Pancreas (tissue), 10 donors: ENCODE data around the gene RNF220. TPM values are rescaled to one million over a fixed set of nuclear protein-coding genes. Genes with fewer than 3 reads are reported as not detected.
"Not testable (repeated sequence)": the region's sequence is repeated elsewhere in the genome, so short reads cannot be mapped to it uniquely, and the experiment has no call there.

ENCODE experiments used
- ATAC-seq, 4 donors: fragments of 200-7000 bp; cut with Tn5 transposase; one replicate each; pipeline versions ENCODE4 v1.8.0 to v1.9.1; 2020; ENCODE audit warnings: mild to moderate bottlenecking in 4 of 4, moderate library complexity in 4 of 4
- DNase-seq, 6 donors: peaks; one replicate each; pipeline ENCODE4 v3.0.0-alpha.2; 2020
- FAIRE-seq: peaks from 2 replicates; lab custom pipeline; 2012; peaks lifted over from hg19 to GRCh38; lab: Jason Lieb, UNC
- H3K27ac ChIP-seq, 4 donors: fragments of 200-600 bp; sonication (generic); 1 replicate in 3 of 4; 2 replicates in 1 of 4; pipeline versions ENCODE4 v1.5.0 to v1.8.0; 2020
- H3K27me3 ChIP-seq, 4 donors: fragments of 200-600 bp; one replicate each; pipeline ENCODE4 v1.8.0; 2021
- H3K36me3 ChIP-seq, 3 donors: fragments of 200-600 bp; sonication (generic) in 1 of 3; one replicate each; pipeline versions ENCODE4 v1.5.0 to v1.8.0; 2020 to 2021
- H3K4me1 ChIP-seq, 3 donors: fragments of 200-600 bp; one replicate each; pipeline ENCODE4 v1.8.0; 2021
- H3K4me3 ChIP-seq, 4 donors: fragments of 200-600 bp; sonication (generic) in 2 of 4; one replicate each; pipeline versions ENCODE4 v1.5.0 to v1.8.0; 2020 to 2021
- H3K9me3 ChIP-seq, 4 donors: fragments of 200-600 bp; one replicate each; pipeline ENCODE4 v1.8.0; 2021
- WGBS, 2 donors: extraction: QIAGEN DNeasy Blood & Tissue Kit; methylation state at CpG; one replicate each; pipeline ENCODE4 v1.1.7; 2013; 5-methylcytosine and 5-hydroxymethylcytosine counted together
- intact Hi-C, 3 donors: fragments of 100-400 bp; cut with DNase I; formaldehyde crosslinking; loops; one replicate each; pipeline versions ENCODE4 v1.11.1 to v1.14.2; 2022
- polyA plus RNA-seq, 2 donors: library from polyadenylated mRNA; stranded (reverse); fragments of 200-250 nt; gene quantifications; one replicate each; pipeline ENCODE4 v1.2.3, GENCODE V29; 2013
- total RNA-seq, 6 donors: library from RNA; stranded (reverse); fragmentation: NEBNext Ultra II Directional in 4 of 6; extraction: Animal tissue kit (Norgen Biotek cat#: 25700) in 4 of 6; gene quantifications; one replicate each; pipeline versions ENCODE4 v1.2.1 to v1.2.4, GENCODE V29; 2021 to 2023
- TF ChIP-seq, protein P1 (sequence below), 4 donors: fragments of 200-600 bp; sonication (generic) in 3 of 4; IDR thresholded peaks; one replicate each; pipeline versions ENCODE4 v1.5.0 to v1.8.0; 2021; ENCODE audit warnings: antibody characterized with exemption in 4 of 4
- donor health status: healthy with polysubstance abuse.
- donor health status: DM: no; HTN: no; CAD: no; lungs with moderate emphysema.
- donor health status: DM: no; HTN: no; CAD: no.
- donor health status: control.
- donor health status: control.
- donor health status: Bipolar disorder and iron deficiency.
- donor health status: DM: yes; HTN: yes; CAD: no.
- donor health status: DM: no; HTN: no; CAD: no.
- donor health status: DM: no; HTN: no; CAD: no.
- donor health status: DM: yes; HTN: yes; CAD: no.

Gene RNF220
- total and polyA plus RNA-seq, 8 donors: 22.3 to 43.2 (median 33.0) TPM

DNA sequence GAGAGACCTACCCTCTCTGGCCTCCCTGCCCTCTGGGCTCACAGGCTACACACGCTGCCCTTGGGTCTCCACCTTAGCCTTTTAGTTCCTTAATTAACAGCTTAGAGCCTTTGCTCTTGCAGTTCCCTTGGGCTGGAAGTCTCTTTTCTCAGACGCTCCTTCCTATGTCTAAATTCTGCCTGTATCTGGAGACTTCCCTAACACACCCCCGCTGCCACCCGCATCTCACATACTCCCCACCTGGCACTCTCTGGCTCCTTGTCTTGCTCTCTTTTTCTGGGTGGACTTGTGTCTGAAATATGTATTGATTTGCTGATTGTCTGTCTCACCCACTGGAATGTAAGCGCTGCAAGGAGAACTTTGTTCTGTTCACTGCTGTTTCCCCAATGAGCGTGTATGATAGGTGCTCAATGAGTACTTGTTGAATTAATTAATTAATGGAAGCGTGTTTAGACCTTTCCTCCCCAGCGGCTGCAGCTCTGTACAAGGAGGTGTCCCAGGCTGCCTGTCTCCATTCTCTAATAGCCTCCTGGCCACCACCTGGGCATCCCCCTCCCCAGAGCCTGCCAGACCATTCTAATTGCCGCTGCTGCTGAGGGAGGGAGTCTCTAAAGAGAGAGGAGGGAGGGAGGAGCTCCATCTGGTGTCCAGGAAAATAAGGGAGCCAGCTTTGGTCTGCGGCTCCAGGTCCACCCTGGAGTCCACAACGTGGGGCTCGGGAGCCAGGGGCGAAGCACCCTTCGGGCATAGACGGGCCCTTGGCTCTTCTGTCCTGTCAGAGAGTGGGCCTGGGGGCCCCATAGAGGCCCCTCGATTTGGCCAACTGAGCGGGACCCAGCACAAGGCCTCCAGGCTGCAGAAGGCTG is 95.4 kb downstream of the RNF220 start:
- Histone ChIP-seq H3K9me3 (no peaks in the 10 kb centered on the region), H3K36me3 (no peaks in the 10 kb centered on the region), H3K27ac (no peak overlapping the region), H3K4me1 (no peaks in the 10 kb centered on the region), H3K27me3 (no peaks in the 10 kb centered on the region), H3K4me3 (no peak overlapping the region)
- TF ChIP-seq, protein P1, sequence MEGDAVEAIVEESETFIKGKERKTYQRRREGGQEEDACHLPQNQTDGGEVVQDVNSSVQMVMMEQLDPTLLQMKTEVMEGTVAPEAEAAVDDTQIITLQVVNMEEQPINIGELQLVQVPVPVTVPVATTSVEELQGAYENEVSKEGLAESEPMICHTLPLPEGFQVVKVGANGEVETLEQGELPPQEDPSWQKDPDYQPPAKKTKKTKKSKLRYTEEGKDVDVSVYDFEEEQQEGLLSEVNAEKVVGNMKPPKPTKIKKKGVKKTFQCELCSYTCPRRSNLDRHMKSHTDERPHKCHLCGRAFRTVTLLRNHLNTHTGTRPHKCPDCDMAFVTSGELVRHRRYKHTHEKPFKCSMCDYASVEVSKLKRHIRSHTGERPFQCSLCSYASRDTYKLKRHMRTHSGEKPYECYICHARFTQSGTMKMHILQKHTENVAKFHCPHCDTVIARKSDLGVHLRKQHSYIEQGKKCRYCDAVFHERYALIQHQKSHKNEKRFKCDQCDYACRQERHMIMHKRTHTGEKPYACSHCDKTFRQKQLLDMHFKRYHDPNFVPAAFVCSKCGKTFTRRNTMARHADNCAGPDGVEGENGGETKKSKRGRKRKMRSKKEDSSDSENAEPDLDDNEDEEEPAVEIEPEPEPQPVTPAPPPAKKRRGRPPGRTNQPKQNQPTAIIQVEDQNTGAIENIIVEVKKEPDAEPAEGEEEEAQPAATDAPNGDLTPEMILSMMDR (IDR thresholded peaks at IDR 0.05): no peak
- intact Hi-C loops: no loop called here
- WGBS, 2 donors: 28 to 29% methylated on average over 17 of the region's 17 CpGs
- FAIRE-seq (no peak), ATAC-seq (peak in 3 of 4 donors; percentile 58 to 63 (median 58)), DNase-seq (no peak)

DNA sequence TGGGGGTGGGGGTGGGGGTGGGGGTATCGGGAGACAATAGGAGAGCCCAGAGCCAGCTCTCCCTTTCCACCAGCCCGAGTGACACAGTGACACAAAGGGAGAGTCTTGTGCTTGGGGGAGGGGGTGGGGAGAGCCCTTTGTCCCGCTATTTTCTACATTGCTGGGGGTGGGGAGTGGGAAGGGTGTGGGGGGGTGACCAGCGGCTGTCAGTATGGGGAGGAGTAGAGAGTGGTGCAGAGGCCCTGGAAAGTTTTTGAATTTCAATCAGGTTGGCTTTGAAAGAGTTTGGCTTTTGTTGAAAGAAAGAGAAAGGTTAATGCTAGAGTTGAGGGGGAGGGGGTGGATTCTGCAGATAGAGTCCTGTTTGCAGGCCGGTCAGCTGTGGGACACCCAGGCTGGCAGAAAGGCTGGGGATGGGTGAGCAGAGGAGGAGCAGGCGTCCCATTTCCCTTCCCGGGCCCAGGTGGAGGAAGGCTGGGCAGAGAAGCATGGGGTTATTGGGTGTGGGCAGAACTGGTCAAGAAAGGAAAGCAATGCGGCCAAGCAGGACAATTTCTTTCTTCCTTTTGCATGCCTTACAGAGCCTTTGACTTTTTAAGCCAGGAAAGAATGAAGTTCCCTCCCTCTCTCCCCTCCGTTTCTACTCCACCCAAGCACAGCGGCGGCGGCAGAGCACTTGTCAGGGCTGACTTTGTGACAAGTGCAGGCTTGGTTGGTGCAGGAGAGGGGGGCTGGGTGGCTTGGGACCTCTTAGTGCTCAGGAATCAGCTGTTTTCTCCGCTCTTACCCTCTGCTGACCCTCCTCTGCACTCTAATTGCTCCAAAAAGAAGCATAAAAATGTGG is 96.2 kb downstream of the RNF220 start:
- ATAC-seq (no peak), DNase-seq (no peak), FAIRE-seq (no peak)
- Histone ChIP-seq H3K27me3 (no peaks in the 10 kb centered on the region), H3K4me1 (no peaks in the 10 kb centered on the region), H3K36me3 (no peaks in the 10 kb centered on the region), H3K27ac (no peak overlapping the region), H3K9me3 (no peaks in the 10 kb centered on the region), H3K4me3 (no peak overlapping the region)
- TF ChIP-seq, protein P1 (IDR thresholded peaks at IDR 0.05): no peak
- WGBS, 2 donors: 58 to 67% methylated on average over 13 of the region's 13 CpGs
- intact Hi-C loops: no loop called here

DNA sequence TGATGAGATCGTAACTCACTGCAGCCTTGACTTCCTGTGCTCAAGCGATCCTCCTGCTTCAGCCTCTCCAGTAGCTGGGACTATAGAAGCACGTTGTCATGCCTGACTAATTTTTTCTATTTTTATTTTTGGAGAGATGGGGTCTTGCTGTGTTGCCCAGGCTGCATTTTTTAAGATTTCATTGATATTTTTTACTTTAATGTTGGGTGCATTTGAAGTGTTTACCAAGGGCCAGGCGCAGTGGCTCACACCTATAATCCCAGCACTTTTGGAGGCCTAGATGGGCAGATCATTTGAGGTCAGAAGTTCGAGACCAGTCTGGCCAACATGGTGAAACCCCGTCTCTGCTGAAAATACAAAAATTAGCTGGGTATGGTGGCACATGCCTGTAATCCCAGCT is 97.8 kb downstream of the RNF220 start:
- 89 to 92% methylated on average over 6 of the region's 6 CpGs for WGBS, 2 donors

DNA sequence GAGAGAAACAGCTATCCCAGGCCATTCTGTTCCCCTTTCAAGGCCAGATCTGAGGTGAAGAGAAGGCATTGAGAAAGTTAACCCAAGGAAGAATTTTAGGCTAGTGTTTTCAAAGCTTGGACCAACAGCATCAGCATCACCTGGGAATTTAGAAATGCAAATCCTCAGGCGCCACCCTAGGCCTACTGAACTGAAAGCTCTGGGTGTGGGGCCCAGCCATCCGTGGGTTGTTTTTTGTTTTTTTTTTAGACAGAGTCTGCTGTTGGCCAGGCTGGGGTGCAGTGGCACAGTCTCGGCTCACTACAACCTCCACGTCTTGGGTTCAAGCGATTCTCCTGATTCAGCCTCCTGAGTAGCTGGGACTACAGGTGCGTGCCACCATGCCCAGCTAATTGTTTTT is 98.6 kb downstream of the RNF220 start:
- Histone ChIP-seq H3K4me3 (no peak overlapping the region), H3K4me1 (no peaks in the 10 kb centered on the region), H3K27me3 (no peaks in the 10 kb centered on the region), H3K27ac (no peak overlapping the region), H3K9me3 (no peaks in the 10 kb centered on the region), H3K36me3 (no peaks in the 10 kb centered on the region)
- no peak for DNase-seq
- ATAC-seq: no peak
- TF ChIP-seq, protein P1 (IDR thresholded peaks at IDR 0.05): no peak
- WGBS, 2 donors: 82 to 95% methylated on average over 6 of the region's 6 CpGs
- intact Hi-C loops: no loop called here
- no peak for FAIRE-seq

More for the DNA sequence above, 97.8 kb downstream of the RNF220 start:
- H3K9me3 ChIP-seq, DNase-seq, H3K4me3 ChIP-seq, H3K4me1 ChIP-seq, ATAC-seq, H3K27me3 ChIP-seq, intact Hi-C loops, H3K36me3 ChIP-seq, H3K27ac ChIP-seq, FAIRE-seq: not testable (repeated sequence)

DNA sequence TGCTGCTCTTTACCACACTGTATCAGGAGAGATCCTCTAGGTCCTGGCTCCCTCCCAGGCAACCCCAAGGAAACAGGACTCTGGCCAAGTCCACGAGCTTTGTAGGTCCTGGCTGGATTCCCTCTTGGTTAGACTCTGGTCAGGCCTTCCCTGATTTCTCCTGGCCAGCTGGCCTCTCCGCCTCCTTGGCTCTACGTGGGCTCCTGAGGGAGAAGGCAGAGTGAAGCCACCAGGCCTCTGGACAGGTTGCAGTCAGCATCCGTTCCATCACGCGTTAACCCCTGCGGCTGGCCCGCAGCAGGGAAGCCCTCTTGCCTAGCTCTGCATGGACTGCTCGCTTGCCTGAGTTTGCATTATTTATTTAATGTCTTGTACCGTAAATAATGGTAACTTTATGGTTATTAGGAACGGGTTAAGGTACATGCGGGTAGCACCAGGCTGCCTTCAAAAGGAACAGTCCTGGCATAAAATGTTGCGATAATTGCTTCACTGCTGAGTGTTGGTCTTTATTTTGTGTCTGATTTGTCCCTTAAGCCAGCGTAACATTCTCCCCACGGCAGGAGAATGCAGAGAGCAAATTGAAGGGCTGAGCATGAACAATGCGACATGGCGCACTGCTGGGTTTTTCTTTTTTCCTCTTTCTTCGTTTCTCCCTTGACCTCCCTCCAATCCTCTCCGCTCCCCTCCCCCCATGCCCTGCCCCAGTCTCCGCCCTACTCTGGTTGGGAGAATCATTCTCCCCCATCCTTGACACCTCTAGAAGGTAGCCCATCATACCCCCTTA is 100.3 kb downstream of the RNF220 start:
- Histone ChIP-seq H3K27ac (no peak overlapping the region), H3K4me3 (no peak overlapping the region), H3K36me3 (no peaks in the 10 kb centered on the region), H3K4me1 (no peaks in the 10 kb centered on the region), H3K27me3 (no peaks in the 10 kb centered on the region), H3K9me3 (no peaks in the 10 kb centered on the region)
- ATAC-seq: no peak
- no peak for FAIRE-seq
- TF ChIP-seq, protein P1 (IDR thresholded peaks at IDR 0.05): no peak
- no peak for DNase-seq
- intact Hi-C loops: no loop called here
- WGBS, 2 donors: 73 to 74% methylated on average over 20 of the region's 20 CpGs
